ENCODE results near the gene GAMT. TPM values are rescaled to one million over a fixed set of nuclear protein-coding genes. Genes with fewer than 3 reads are reported as not detected.

The GAMT gene
- total and polyA plus RNA-seq, 8 donors = 5.9 to 26.1 (median 23.3) TPM

- Histone ChIP-seq H3K27ac (peak overlapping the region in 1 of 2 donors; percentile 8), H3K36me3 (peaks cover 0 to 35% of the 10 kb centered on the region in 2 donors), H3K4me3 (peak overlapping the region; percentile 71 to 79), H3K27me3 (no peaks in the 10 kb centered on the region), H3K4me1 (peaks cover 10 to 26% of the 10 kb centered on the region in 2 donors), H3K9me3 (no peaks in the 10 kb centered on the region)
- DNase-seq = peak in 1 of 4 donors; percentile 67
- TF ChIP-seq, protein P1, sequence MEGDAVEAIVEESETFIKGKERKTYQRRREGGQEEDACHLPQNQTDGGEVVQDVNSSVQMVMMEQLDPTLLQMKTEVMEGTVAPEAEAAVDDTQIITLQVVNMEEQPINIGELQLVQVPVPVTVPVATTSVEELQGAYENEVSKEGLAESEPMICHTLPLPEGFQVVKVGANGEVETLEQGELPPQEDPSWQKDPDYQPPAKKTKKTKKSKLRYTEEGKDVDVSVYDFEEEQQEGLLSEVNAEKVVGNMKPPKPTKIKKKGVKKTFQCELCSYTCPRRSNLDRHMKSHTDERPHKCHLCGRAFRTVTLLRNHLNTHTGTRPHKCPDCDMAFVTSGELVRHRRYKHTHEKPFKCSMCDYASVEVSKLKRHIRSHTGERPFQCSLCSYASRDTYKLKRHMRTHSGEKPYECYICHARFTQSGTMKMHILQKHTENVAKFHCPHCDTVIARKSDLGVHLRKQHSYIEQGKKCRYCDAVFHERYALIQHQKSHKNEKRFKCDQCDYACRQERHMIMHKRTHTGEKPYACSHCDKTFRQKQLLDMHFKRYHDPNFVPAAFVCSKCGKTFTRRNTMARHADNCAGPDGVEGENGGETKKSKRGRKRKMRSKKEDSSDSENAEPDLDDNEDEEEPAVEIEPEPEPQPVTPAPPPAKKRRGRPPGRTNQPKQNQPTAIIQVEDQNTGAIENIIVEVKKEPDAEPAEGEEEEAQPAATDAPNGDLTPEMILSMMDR (IDR thresholded peaks at IDR 0.05) = no peak
- no peak for ATAC-seq
- intact Hi-C loops (cut with DNase I) = no loop called here
Observed at GRCh38 chr19:1355568-1356507, 45.5 kb downstream of the GAMT start.

GRCh38 chr19:1354970-1355567 is 46.3 kb downstream of the GAMT start:
- DNase-seq (peak in 1 of 4 donors; percentile 45), ATAC-seq (peak; percentile 36)
- no peaks in the 10 kb centered on the region for H3K27me3 ChIP-seq
- peak overlapping the region; percentile 71 to 79 for H3K4me3 ChIP-seq
- peak overlapping the region; percentile 60 to 79 for H3K27ac ChIP-seq
- TF ChIP-seq, protein P1 (IDR thresholded peaks at IDR 0.05) = no peak
- intact Hi-C loops (cut with DNase I) = no loop called here
- H3K4me1 ChIP-seq = peaks cover 5 to 22% of the 10 kb centered on the region in 2 donors
- peaks cover 0 to 27% of the 10 kb centered on the region in 2 donors for H3K36me3 ChIP-seq
- no peaks in the 10 kb centered on the region for H3K9me3 ChIP-seq

- H3K27ac ChIP-seq = no peak overlapping the region
- no peak overlapping the region for H3K4me3 ChIP-seq
- no peaks in the 10 kb centered on the region for H3K27me3 ChIP-seq
- intact Hi-C loops (cut with DNase I) = no loop called here
- peaks cover 0 to 8% of the 10 kb centered on the region in 2 donors for H3K36me3 ChIP-seq
- H3K9me3 ChIP-seq = no peaks in the 10 kb centered on the region
- no peak for ATAC-seq
- peaks cover 5 to 22% of the 10 kb centered on the region in 2 donors for H3K4me1 ChIP-seq
- TF ChIP-seq, protein P1 (IDR thresholded peaks at IDR 0.05) = no peak
- DNase-seq = no peak
Observed at GRCh38 chr19:1353144-1353543, 48.2 kb downstream of the GAMT start.

GRCh38 chr19:1351381-1351851 is 49.9 kb downstream of the GAMT start:
- TF ChIP-seq, protein P1 (IDR thresholded peaks at IDR 0.05) = no peak
- no peak overlapping the region for H3K27ac ChIP-seq
- DNase-seq (no peak), ATAC-seq (no peak)
- H3K27me3 ChIP-seq = no peaks in the 10 kb centered on the region
- intact Hi-C loops (cut with DNase I) = no loop called here
- H3K4me1 ChIP-seq = peaks cover 5 to 16% of the 10 kb centered on the region in 2 donors
- H3K36me3 ChIP-seq = no peaks in the 10 kb centered on the region
- no peak overlapping the region for H3K4me3 ChIP-seq
- H3K9me3 ChIP-seq = no peaks in the 10 kb centered on the region

DNA sequence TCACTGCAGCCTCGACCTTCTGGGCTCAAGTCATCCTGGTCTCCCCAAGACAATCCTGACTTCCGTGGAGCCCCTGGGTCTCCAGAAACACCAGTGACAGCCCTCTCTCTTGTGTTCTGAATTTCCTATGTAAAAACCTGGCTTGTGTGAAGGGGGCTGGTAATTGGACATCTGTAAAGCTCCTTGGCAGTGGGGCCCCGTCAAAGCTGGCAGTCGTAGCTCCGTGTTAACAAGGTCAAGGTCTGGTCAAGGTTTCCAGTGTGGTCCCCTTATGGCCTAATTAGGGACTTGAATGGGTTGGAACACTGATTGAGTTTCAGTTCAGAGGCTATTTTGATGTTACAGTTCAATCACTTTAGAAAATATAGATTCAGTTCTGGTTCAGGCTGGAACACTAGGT is 50.5 kb downstream of the GAMT start:
- Histone ChIP-seq H3K9me3 (no peaks in the 10 kb centered on the region), H3K4me1 (peaks cover under 1 to 11% of the 10 kb centered on the region in 2 donors), H3K27ac (no peak overlapping the region), H3K36me3 (no peaks in the 10 kb centered on the region), H3K27me3 (no peaks in the 10 kb centered on the region), H3K4me3 (no peak overlapping the region)
- DNase-seq (no peak), ATAC-seq (no peak)
- intact Hi-C loops (cut with DNase I) = no loop called here
- TF ChIP-seq, protein P1 (IDR thresholded peaks at IDR 0.05) = no peak
